Measurements from ENCODE around the gene NRXN3. TPM values are rescaled to one million over a fixed set of nuclear protein-coding genes. Genes with fewer than 3 reads are reported as not detected.

The NRXN3 gene
- total RNA-seq, 1 experiment from 2014 or later: 0.59 TPM

DNA sequence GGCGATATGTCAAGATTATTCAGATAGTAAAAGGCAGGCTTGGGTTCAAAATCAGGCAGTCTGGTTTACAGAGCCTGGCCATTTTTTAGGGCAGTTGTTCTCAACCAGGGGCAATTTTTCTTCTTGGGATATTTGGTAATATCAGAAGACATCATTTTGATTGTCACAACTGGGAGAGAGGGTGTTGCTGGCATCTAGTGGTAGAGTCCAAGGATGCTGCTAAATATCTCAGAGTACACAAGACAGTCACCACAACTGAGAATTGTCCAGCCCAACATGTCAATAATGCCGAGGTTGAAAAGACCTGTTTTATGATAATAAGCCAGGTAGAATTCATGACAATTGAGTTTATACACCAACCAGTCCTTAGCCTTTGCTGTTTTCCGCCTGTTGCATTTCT is 733.9 kb downstream of the NRXN3 start:
- no peak for DNase-seq (ENCODE audit: low spot score)

DNA sequence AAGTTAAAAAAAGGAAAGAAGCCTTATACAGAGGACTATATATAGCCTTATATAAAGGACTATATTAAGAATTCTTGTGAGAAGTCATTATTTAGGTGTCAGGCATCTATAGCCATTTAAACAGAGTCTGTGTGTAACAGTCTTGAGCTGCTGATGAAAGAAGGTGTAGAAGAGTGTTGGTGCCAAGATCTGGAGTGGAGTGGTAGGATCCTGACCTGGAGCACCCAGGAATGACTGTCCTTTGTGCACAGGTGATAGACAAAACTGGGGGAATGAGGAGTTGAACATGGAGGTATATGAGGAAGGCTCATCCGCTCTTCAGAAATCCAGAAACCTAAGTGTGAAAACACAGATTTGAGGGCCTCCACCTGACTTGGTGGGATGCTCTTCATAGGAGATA is 747.3 kb downstream of the NRXN3 start:
- DNase-seq (ENCODE audit: low spot score): no peak

- peak; percentile 66 for DNase-seq (ENCODE audit: low spot score)
Observed at GRCh38 chr14:78921856-78922255, 751.7 kb downstream of the NRXN3 start.

DNA sequence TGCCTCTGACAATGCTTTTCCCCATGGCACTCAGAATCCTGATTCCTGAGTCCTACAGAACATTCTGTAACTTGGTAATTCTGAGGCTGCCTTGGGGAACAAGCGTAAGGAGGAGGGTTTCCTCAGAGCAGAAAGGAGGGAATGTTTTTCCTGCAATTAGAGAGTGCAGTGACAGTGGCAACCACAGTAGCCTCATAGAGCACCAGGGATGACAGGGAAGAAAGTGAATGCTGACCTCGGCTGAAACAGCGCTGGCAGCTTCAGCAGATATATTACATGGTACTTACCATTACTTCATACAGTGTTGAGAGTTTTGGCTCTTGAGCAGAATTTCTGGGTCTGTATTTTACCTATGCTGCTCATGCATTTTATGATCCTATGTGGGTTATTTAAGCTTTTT is 757.1 kb downstream of the NRXN3 start:
- no peak for DNase-seq (ENCODE audit: low spot score)

DNA sequence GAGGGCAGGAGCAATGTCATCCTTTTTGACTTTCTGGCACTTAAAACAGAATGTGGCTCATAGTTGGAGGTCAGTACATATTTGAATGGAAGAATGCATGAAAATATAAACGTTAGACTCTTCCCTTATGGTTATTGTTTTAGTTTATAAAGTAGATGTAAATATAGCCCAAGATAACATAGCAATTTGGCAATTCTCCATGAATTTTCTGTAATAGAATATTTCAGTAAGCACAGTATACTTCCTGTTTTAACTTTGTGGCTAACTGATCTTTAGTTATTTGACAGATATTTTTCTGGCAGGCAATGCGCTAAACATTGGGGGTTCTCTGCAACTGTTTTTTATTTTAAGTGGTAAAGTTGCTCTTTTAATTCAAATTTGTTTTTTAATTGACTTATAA is 763.0 kb downstream of the NRXN3 start:
- DNase-seq (ENCODE audit: low spot score): no peak

DNA sequence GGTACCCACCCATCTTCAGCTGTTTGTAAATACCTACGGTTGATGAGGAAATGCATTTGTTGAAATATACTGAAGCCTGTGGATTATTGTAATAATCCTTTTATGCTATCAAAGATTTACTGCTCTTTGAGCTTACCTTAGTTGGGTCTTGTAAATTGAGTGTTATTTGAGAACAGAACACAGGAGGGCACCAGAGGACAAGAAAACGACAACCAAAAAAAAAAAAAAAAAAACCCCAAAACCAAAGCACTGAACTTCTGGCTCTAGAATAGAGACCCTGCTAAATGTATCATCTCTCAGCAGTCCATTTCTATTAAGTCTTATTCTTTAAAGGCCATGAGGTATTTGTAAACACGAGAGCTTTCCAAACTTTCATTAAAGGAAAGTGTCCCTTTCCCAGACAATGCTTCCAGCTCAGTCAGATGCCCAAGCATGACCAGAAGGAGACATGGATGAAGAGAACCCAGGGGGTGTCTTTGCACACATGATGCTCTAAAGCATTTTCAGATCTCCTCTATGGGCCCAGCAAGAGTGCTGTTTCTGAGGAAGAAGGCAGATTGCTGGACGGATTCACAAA is 763.9 kb downstream of the NRXN3 start:
- DNase-seq (ENCODE audit: low spot score): no peak

DNA sequence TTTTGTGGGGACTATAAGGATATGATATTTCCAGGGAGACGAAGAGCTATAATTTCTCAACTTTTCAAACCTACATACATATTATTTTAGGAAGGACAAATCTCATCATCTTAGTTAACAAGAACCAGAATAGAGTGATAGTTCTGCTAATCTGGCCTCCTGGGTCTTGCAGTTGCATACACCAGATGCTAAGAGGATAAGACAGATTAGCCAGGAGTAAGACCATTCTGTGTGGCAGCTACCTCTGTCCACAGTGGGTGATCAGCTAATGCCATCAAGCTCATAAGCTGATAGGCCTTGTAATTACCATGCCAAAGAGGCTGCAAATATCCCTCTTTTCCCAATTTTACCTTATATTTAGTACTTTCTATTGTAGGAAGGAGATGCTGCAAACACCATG is 776.8 kb downstream of the NRXN3 start:
- DNase-seq (ENCODE audit: low spot score): no peak

DNA sequence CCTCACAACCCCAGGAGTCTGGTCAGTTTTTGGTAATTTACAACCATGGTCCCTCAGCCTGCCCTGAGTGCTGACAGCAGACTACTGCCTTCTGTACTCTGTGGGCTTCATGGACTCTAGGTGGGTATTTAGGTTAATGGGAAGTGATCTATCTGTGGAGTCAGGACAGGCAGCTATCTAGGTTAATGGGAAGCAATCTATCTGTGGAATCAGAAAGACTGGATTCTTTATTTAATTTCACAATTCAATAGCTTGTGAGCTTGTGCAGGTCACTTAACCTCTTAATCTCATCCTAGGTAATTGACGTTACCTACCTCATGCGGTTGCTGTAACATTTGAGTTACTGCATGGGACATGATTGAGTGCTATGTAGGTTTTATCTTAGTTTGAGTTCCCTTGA is 777.5 kb downstream of the NRXN3 start:
- DNase-seq (ENCODE audit: low spot score): no peak

DNA sequence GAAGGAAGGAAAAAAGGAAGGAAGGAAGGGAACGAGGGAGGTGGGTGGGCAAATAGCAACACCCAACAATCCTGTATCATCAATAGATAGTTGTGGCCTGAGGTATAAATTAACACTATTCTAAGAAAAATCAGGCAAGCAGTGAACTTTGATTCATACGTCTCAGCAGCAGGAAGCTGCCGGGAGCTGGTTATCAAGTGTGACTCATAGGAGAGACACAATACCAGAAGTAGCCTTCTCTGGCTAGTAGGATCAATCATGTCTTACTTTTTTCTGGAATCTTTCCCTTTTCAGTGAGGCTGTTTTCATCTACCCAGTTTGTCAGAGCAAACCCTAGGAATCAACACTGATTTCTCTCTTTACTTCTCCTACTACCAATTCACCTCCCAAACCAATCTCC is 780.5 kb downstream of the NRXN3 start:
- DNase-seq (ENCODE audit: low spot score): peak; percentile 17

DNA sequence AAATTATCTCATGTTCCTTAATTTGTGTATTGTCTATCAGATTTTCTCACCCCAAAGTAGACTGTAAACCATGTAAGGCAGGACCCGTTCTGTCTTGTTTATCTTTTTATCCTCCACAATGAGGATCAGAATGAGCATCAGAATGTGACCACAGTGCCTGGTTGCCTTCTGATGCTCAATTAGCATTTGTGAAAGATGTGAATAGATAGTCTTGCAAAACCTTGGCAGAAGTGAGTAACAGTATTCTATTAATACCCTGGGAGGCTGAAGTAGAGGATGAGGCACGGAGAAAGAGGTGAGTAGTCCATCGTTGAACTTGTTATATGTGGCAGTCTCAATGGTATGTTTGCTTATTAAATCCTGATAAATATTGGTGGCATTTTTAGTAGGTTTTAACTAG is 781.4 kb downstream of the NRXN3 start:
- DNase-seq (ENCODE audit: low spot score): no peak

GRCh38 chr14:78959674-78960264 is 789.6 kb downstream of the NRXN3 start:
- DNase-seq (ENCODE audit: low spot score): peak; percentile 62

- DNase-seq (ENCODE audit: low spot score): peak; percentile 70
Observed at GRCh38 chr14:78967111-78967809, 797.1 kb downstream of the NRXN3 start.

DNA sequence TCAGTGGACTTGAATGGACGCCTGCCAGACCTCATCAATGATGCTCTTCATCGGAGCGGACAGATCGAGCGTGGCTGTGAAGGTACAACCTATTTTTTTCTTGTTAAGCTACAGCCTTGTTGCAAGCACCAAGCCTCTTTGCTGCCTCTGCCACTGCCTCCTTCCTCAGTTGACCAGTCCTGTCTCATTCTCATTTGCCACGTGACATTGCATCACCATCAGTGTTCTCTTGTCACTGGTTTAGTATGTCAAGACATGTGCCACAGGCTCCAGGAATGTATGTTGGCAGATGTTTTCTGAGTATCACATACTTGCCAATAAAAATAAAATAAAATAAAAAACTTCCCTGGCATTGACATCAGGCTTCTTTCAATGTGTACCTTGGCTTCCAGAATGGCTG is 798.1 kb downstream of the NRXN3 start:
- DNase-seq (ENCODE audit: low spot score): no peak

DNA sequence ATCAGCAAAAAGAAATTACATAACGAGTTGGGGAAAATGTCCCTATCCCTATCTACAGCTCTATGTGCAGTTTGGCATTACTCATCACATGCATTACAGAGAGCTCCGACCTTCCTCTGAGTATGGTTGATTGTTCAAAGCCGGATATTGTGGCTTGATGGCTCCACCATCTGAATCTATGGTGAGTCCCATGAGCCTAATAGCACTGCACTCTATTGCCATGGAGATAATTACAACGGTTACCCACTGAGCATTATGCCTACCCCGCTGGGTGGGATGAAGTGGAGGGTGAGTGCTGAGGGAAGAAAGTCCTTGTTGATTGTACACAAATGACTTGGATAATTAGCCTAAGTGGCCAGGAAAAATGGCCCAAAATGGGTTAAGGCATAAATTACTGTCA is 800.5 kb downstream of the NRXN3 start:
- DNase-seq (ENCODE audit: low spot score): peak; percentile 34

DNA sequence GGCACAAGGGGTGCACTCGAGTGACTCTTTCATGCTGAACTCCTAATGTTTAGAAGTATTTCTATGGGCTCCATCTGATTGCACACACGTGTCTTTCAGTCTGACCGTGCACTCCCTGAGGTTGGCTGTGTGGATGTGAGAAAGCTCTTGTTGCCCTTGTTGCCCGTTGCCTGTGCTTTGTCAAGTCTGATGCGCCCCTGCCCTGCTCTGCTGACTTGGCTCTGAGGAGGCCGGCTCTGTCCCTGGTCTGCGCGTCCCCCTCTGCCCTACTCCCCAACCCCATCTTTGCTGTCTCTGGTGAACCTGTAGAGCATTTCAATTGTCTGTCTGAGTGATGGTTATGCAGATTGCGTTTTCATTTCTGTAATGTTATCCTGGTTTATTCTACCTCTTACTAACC is 802.3 kb downstream of the NRXN3 start:
- no peak for DNase-seq (ENCODE audit: low spot score)

DNA sequence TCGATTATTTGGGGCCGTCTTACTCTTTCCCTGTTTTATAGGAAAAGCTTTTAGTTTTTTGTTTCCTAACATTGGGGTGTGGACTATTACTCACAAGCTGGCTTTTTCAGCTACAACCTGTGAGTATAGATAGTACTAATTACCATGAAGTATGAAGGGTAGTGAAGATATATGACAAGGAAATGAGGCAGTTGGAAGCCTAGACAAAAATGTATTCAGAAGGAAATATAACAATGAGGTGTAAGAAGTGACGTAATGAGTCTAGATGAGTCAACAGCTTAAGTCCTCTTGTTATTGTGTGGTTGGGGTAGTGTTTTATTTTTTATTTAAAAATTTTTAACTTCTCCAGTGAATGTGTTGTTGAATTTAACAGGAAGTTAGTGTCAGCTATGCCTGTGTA is 804.5 kb downstream of the NRXN3 start:
- peak; percentile 70 for DNase-seq (ENCODE audit: low spot score)

GRCh38 chr14:78975734-78976133 is 805.6 kb downstream of the NRXN3 start:
- peak; percentile 2 for DNase-seq (ENCODE audit: low spot score)

- DNase-seq (ENCODE audit: low spot score): no peak
Observed at GRCh38 chr14:78978896-78979295, 808.7 kb downstream of the NRXN3 start.

DNA sequence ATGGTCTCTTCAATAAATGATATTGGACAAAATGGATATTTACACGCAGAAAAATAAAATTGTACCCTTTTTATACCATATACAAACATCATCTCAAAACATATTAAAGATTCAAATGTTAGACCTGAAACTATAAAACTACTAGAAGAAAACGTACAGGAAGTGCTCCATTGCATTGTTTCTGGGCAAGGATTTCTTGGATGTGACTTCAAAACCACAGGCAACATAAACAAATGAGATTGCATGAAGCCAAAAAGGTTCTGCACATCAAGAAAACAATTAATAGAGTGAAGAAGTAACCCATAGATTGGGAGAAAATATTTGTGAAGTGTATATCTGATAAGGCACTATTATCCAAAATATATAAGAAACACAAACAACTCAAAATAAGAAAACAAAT is 812.4 kb downstream of the NRXN3 start:
- no peak for DNase-seq (ENCODE audit: low spot score)

DNA sequence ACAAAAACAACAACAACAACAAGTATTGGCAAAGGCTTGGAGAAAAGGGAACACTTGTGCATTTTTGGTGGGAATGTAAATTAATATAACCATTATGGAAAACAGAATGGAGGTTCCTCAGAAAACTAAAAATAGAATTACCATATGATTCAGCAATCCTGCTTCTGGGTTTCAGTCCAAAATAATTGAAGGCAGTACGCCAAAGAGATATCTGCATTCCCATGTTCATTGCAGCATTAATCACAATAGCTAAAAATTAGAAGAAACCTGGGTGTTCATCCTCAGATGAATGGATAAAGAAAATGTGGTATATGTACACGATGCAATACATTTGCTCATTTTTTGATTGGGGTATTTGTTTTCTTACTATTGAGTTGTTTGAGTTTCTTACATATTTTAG is 813.0 kb downstream of the NRXN3 start:
- DNase-seq (ENCODE audit: low spot score): no peak

DNA sequence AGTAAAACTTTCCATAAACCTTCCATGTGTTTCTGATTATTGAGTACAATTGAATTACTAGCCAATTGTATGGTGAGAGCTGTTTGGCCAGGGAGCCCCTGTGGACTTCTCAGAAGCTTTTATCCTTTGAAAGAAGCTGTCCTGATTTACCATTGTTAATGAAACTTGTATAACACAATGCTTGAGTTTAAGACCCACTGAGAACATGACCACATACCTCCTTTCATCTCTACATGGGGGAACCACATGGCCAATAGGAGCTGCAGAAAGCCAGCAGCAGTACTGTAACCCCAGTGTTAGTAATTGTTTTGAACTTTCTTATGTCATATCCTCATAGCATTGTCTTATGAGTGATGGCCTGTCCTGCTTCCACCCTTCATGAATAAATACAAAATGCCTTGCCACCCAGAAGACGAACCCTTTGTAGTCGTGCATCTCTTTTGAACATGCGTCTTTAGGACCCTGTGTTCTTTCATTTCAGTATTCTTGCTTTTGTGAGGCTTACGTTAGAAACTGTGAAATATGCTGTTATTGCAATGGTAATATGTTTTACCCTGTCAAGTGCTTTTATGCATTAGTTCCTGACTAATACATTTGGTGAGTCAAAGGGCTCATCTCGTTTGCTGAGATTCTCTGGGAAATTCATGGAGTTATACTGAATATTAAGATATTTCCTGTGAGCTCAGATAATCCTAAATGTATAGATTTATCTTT is 815.7 kb downstream of the NRXN3 start:
- DNase-seq (ENCODE audit: low spot score): no peak

- no peak for DNase-seq (ENCODE audit: low spot score)
Observed at GRCh38 chr14:78986989-78987388, 816.8 kb downstream of the NRXN3 start.

DNA sequence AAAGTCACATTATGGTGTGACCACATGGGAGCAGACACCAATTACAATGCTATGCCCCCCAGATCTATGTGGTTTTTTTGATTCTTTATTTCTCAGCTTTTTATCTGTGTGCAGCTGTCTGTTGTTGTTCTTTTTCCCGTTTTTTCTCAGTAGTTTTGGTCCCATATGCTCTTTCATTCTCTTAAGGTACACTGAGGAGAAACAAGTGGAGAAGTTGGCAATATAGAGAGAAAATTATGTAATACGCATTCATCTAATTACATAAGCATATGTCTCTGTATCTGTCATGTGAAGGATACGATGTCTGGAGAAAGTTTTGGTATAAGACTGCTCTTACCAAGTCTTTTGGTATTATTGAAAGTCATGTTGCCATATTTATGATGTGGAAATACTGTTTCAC is 819.0 kb downstream of the NRXN3 start:
- no peak for DNase-seq (ENCODE audit: low spot score)

Measured in A172 (cell line).